B cell (primary cell): ENCODE results near the gene MAP1LC3B2. TPM values are rescaled to one million over a fixed set of nuclear protein-coding genes. Genes with fewer than 3 reads are reported as not detected.
A peak's percentile ranks its signal among the peaks of the same experiment; 100 is the strongest.

Experiments
- ATAC-seq: fragments of 200-7000 bp; cut with Tn5 transposase; one replicate; pipeline ENCODE4 v1.10.0; 2021; ENCODE audit warnings: low read depth, mild to moderate bottlenecking, moderate number of reproducible peaks, moderate library complexity
- CTCF ChIA-PET: fragments of 350-600 bp; sonication (Branson Sonifier 250); formaldehyde crosslinking; loops from one replicate; lab custom pipeline; 2021; ENCODE audit warnings: antibody characterized with exemption, inconsistent platforms; lab: Charles Lee
- POLR2A ChIA-PET: fragments of 350-600 bp; sonication (Branson Sonifier 250); formaldehyde crosslinking; loops from one replicate; lab custom pipeline; 2021; ENCODE audit warnings: antibody characterized with exemption; lab: Charles Lee
- DNase-seq: peaks from one replicate; pipeline ENCODE4 v3.0.0; 2013
- H2AFZ ChIP-seq: 2 replicates; pipeline ENCODE4 v1.6.1; 2012; ENCODE audit warnings: mild to moderate bottlenecking, low read depth, low read length; ENCODE audit not compliant: insufficient read depth, poor library complexity, severe bottlenecking
- H3K27ac ChIP-seq, 2 donors: 1 replicate in 1 of 2; 2 replicates in 1 of 2; pipeline ENCODE4 v1.5.1; 2012 to 2013; ENCODE audit warnings: low read length in 2 of 2, mild to moderate bottlenecking in 2 of 2, moderate library complexity in 1 of 2
- H3K27me3 ChIP-seq, 4 experiments: fragments of 200-600 bp in 1 of 4; sonication (generic) in 1 of 4; replicated peaks in 1 of 4; 1 replicate in 2 of 4; 2 replicates in 2 of 4; pipeline versions ENCODE4 v1.6.1 to v1.7.0; 2013 to 2016; ENCODE audit warnings: low read length in 3 of 4, mild to moderate bottlenecking in 2 of 4, mixed read lengths in 1 of 4, moderate library complexity in 1 of 4; ENCODE audit not compliant: insufficient read depth in 4 of 4, control insufficient read depth in 3 of 4; ENCODE audit errors: control extremely low read depth in 1 of 4
- H3K36me3 ChIP-seq, 2 experiments: replicated peaks in 1 of 2; 1 replicate in 1 of 2; 2 replicates in 1 of 2; pipeline versions ENCODE4 v1.6.1 to v1.7.1; 2013; ENCODE audit warnings: low read length in 1 of 2; ENCODE audit not compliant: insufficient read depth in 2 of 2, control insufficient read depth in 1 of 2; ENCODE audit errors: control extremely low read depth in 1 of 2, extremely low read depth in 1 of 2
- H3K4me1 ChIP-seq, 2 donors: fragments of 200-600 bp in 1 of 2; sonication (generic) in 1 of 2; 1 replicate in 1 of 2; 2 replicates in 1 of 2; pipeline versions ENCODE4 v1.5.1 to v1.6.1; 2013 to 2017; ENCODE audit warnings: low read length in 2 of 2; ENCODE audit not compliant: control insufficient read depth in 2 of 2, insufficient read depth in 2 of 2
- H3K4me2 ChIP-seq: replicated peaks from 2 replicates; pipeline ENCODE3; 2012; ENCODE audit warnings: mild to moderate bottlenecking, low read depth, low read length; ENCODE audit not compliant: poor library complexity, severe bottlenecking
- H3K4me3 ChIP-seq, 5 experiments: fragments of 200-600 bp in 1 of 5; sonication (generic) in 1 of 5; 1 replicate in 3 of 5; 2 replicates in 2 of 5; pipeline versions ENCODE4 v1.5.1 to v1.7.0; 2011 to 2016; ENCODE audit warnings: low read length in 4 of 5, mild to moderate bottlenecking in 4 of 5, low read depth in 2 of 5, control low read depth in 1 of 5, moderate library complexity in 1 of 5; ENCODE audit not compliant: insufficient read depth in 1 of 5; ENCODE audit errors: control extremely low read depth in 1 of 5, extremely low read depth in 1 of 5
- H3K79me2 ChIP-seq: fragments of 200-600 bp; sonication (generic); one replicate; pipeline ENCODE4 v1.6.0; 2016; ENCODE audit warnings: low read length; ENCODE audit not compliant: control insufficient read depth, insufficient read depth
- H3K9ac ChIP-seq: fragments of 200-600 bp; sonication (generic); 2 replicates; pipeline ENCODE4 v1.6.1; 2017; ENCODE audit warnings: mild to moderate bottlenecking, low read length, moderate library complexity
- H3K9me3 ChIP-seq, 3 donors: one replicate each; pipeline versions ENCODE4 v1.6.1 to v1.7.1; 2013; ENCODE audit warnings: low read length in 2 of 3; ENCODE audit not compliant: control insufficient read depth in 2 of 3, insufficient read depth in 1 of 3; ENCODE audit errors: control extremely low read depth in 1 of 3
- H4K20me1 ChIP-seq: 2 replicates; pipeline ENCODE4 v1.6.0; 2012; ENCODE audit warnings: mild to moderate bottlenecking, low read length; ENCODE audit not compliant: insufficient read depth, control insufficient read depth, poor library complexity, severe bottlenecking
- H3K27ac Mint-ChIP-seq: one replicate; pipeline ENCODE4 v1.8.0; 2021; ENCODE audit warnings: mixed read lengths
- H3K27me3 Mint-ChIP-seq: one replicate; pipeline ENCODE4 v1.8.0; 2021; ENCODE audit warnings: mixed read lengths
- H3K4me1 Mint-ChIP-seq: one replicate; pipeline ENCODE4 v1.8.0; 2021; ENCODE audit warnings: mixed read lengths
- H3K4me3 Mint-ChIP-seq: one replicate; pipeline ENCODE4 v1.8.0; 2021; ENCODE audit warnings: mixed read lengths
- H3K9me3 Mint-ChIP-seq: one replicate; pipeline ENCODE4 v1.8.0; 2022; ENCODE audit warnings: mixed read lengths; ENCODE audit not compliant: insufficient read depth
- EZH2 ChIP-seq: IDR thresholded peaks from 2 replicates; pipeline ENCODE4 v1.6.1; 2012; ENCODE audit warnings: borderline replicate concordance, low read depth, mild to moderate bottlenecking, moderate library complexity, low read length; ENCODE audit not compliant: insufficient read depth, poor library complexity, severe bottlenecking
- WGBS: methylation state at CpG from one replicate; pipeline ENCODE4 v1.1.5; 2013; ENCODE audit warnings: missing lambda C conversion rate; ENCODE audit not compliant: insufficient coverage; 5-methylcytosine and 5-hydroxymethylcytosine counted together
- intact Hi-C: fragments of 100-400 bp; cut with micrococcal nuclease; formaldehyde crosslinking; loops from one replicate; pipeline ENCODE4 v1.10.0; 2022
- polyA plus RNA-seq: library from polyadenylated mRNA; depleted of rRNA; stranded (reverse); fragments of >200 nt; gene quantifications from 2 replicates; pipeline ENCODE4 v1.2.3, GENCODE V29; 2012
- total RNA-seq, 2 donors: library from RNA; stranded (reverse); fragments of 120-200 nt in 1 of 2; gene quantifications; 1 replicate in 1 of 2; 2 replicates in 1 of 2; pipeline versions ENCODE4 v1.2.3 to v1.2.4, GENCODE V29; 2013 to 2022
- TF ChIP-seq, protein P1 (sequence below): fragments of 200-600 bp; IDR thresholded peaks from one replicate; pipeline ENCODE4 v1.8.0; 2022; ENCODE audit warnings: antibody characterized with exemption, mild to moderate bottlenecking

MAP1LC3B2 gene
- total and polyA plus RNA-seq, 2 donors (not counting 1 experiment from before 2014, with no cell fraction given): 0.28 to 1.0 TPM

DNA sequence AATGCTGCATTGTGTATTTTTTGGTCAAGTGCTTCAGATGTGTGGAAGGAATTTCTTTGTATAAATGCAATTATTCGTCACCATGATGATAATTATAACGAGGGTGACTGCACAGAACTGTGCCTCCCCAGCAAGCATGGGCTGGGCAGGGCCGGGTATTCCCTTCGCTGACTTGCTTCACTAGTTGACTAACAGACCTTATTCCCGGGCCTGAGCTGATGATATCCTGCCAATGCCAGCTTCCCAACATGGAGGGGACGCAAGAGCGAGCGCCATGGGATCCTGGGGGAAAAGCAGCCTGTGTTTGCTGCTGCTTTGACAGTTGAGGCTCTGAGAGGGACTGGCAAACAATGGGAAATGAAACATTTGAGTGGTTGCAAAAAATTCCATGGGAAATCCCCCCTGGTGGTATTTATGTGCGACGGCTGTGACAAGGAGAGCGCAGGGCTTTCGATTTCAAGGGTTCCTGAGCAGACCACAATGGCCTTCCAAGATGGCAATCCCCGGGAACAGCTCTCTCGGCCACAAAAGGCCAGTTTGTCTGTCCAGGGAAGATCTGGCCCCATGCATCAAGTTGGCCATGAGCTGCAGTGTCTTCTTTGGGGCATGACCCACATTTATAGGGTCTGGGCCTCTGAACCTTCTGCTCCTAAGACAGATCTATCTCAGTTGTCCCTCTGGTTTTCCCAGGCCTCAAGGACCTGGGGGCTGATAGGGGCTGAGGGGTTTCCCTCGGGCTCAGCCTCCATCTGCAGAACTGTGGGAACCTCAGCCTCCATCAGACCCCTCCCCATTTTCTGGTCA, 21.9 kb upstream of the MAP1LC3B2 start:
- peaks cover 54 to 61% of the 10 kb centered on the region in 2 donors for H3K4me1 ChIP-seq
- H3K27me3 ChIP-seq: no peaks in the 10 kb centered on the region
- H3K9ac ChIP-seq: no peak overlapping the region
- intact Hi-C loops: loop anchor here (10.0 kb wide), 1 partner anchor 57 kb away; no protein-coding TSS in a partner anchor
- ATAC-seq (peak; percentile 16), DNase-seq (peak; percentile 71)
- ChIA-PET CTCF (interaction anchor here (1.1 to 1.3 kb wide), 2 partner anchors 22 to 63 kb away, joined by 4 read pairs; partner anchors contain the start of gene MAP1LC3B2), POLR2A (interaction anchor here (2.7 kb wide), 1 partner anchor 22 kb away, joined by 17 read pairs; the partner anchor contains the start of gene MAP1LC3B2)
- H4K20me1 ChIP-seq: no peaks in the 10 kb centered on the region
- H3K79me2 ChIP-seq: no peaks in the 10 kb centered on the region
- no peaks in the 10 kb centered on the region for H3K36me3 ChIP-seq
- Mint-ChIP-seq H3K27ac (peak overlapping the region; percentile 27), H3K4me1 (peaks cover 64% of the 10 kb centered on the region), H3K27me3 (no peaks in the 10 kb centered on the region), H3K4me3 (peak overlapping the region; percentile 38), H3K9me3 (peaks cover 3% of the 10 kb centered on the region)
- H3K4me2 ChIP-seq: peak overlapping the region; percentile 55
- no peak overlapping the region for H3K27ac ChIP-seq
- H3K4me3 ChIP-seq: no peak overlapping the region
- H2AFZ ChIP-seq: no peak overlapping the region
- peaks cover 0 to 4% (median 0%) of the 10 kb centered on the region in 3 donors for H3K9me3 ChIP-seq
- 44% methylated on average over 12 of the region's 15 CpGs for WGBS
- no peak for TF ChIP-seq EZH2
- TF ChIP-seq, protein P1, sequence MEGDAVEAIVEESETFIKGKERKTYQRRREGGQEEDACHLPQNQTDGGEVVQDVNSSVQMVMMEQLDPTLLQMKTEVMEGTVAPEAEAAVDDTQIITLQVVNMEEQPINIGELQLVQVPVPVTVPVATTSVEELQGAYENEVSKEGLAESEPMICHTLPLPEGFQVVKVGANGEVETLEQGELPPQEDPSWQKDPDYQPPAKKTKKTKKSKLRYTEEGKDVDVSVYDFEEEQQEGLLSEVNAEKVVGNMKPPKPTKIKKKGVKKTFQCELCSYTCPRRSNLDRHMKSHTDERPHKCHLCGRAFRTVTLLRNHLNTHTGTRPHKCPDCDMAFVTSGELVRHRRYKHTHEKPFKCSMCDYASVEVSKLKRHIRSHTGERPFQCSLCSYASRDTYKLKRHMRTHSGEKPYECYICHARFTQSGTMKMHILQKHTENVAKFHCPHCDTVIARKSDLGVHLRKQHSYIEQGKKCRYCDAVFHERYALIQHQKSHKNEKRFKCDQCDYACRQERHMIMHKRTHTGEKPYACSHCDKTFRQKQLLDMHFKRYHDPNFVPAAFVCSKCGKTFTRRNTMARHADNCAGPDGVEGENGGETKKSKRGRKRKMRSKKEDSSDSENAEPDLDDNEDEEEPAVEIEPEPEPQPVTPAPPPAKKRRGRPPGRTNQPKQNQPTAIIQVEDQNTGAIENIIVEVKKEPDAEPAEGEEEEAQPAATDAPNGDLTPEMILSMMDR: no peak
